Endodermal cell (in vitro differentiated cells): ENCODE measurements around the gene EPHA2. TPM values are rescaled to one million over a fixed set of nuclear protein-coding genes. Genes with fewer than 3 reads are reported as not detected.

Experiments
- DNase-seq: peaks from one replicate; pipeline ENCODE4 v3.0.0-alpha.2; 2017
- H3K27ac ChIP-seq: 2 replicates; pipeline ENCODE4 v1.5.1; 2013; ENCODE audit warnings: mild to moderate bottlenecking, low read depth, low read length, moderate library complexity
- H3K27me3 ChIP-seq: 2 replicates; pipeline ENCODE4 v1.6.1; 2013; ENCODE audit warnings: mild to moderate bottlenecking, low read length, moderate library complexity; ENCODE audit not compliant: insufficient read depth, control insufficient read depth, poor library complexity, severe bottlenecking
- H3K36me3 ChIP-seq: 2 replicates; pipeline ENCODE4 v1.7.0; 2013; ENCODE audit warnings: mild to moderate bottlenecking, low read length, moderate library complexity; ENCODE audit not compliant: control insufficient read depth, insufficient read depth
- H3K4me1 ChIP-seq: one replicate; pipeline ENCODE4 v1.7.0; 2013; ENCODE audit warnings: low read length; ENCODE audit not compliant: control insufficient read depth, insufficient read depth
- H3K4me3 ChIP-seq: 2 replicates; pipeline ENCODE4 v1.5.1; 2013; ENCODE audit warnings: mild to moderate bottlenecking, low read length, moderate library complexity
- H3K9ac ChIP-seq: 2 replicates; pipeline ENCODE4 v1.6.1; 2013; ENCODE audit warnings: mild to moderate bottlenecking, low read length, moderate library complexity; ENCODE audit not compliant: poor library complexity, severe bottlenecking; ENCODE audit errors: extremely low read depth
- H3K9me3 ChIP-seq: 2 replicates; pipeline ENCODE4 v1.6.1; 2013; ENCODE audit warnings: mild to moderate bottlenecking, low read length, moderate library complexity; ENCODE audit not compliant: control insufficient read depth
- H3K27ac Mint-ChIP-seq: 2 replicates; pipeline ENCODE4 v1.8.0; 2020; ENCODE audit warnings: mixed read lengths
- H3K27me3 Mint-ChIP-seq: 2 replicates; pipeline ENCODE4 v1.8.0; 2021; ENCODE audit warnings: mild to moderate bottlenecking, mixed read lengths; ENCODE audit not compliant: insufficient read depth
- H3K36me3 Mint-ChIP-seq: 2 replicates; pipeline ENCODE4 v1.8.0; 2020; ENCODE audit warnings: low read depth, mixed read lengths
- H3K4me1 Mint-ChIP-seq: 2 replicates; pipeline ENCODE4 v1.8.0; 2020; ENCODE audit warnings: mixed read lengths
- H3K4me3 Mint-ChIP-seq: 2 replicates; pipeline ENCODE4 v1.8.0; 2020; ENCODE audit warnings: mild to moderate bottlenecking, moderate library complexity, mixed read lengths
- H3K9me3 Mint-ChIP-seq: 2 replicates; pipeline ENCODE4 v1.8.0; 2020; ENCODE audit warnings: mild to moderate bottlenecking, mixed read lengths
- WGBS, 2 experiments: methylation state at CpG; one replicate each; pipeline versions ENCODE4 v1.1.5 to v1.1.7; 2013; ENCODE audit warnings: missing lambda C conversion rate in 2 of 2, mixed read lengths in 1 of 2; ENCODE audit not compliant: insufficient coverage in 1 of 2, insufficient read length in 1 of 2; 5-methylcytosine and 5-hydroxymethylcytosine counted together
- total RNA-seq, 2 donors: library from RNA; stranded (reverse); fragmentation: NEBNext Ultra II Directional in 1 of 2; extraction: Animal tissue kit (Norgen Biotek cat#: 25700) in 1 of 2; gene quantifications; 2 replicates in 1 of 2; 3 replicates in 1 of 2; pipeline ENCODE4 v1.2.1, GENCODE V29; 2021
- TF ChIP-seq, protein P1 (sequence below): fragments of 200-600 bp; sonication (generic); conservative IDR thresholded peaks from 2 replicates; pipeline ENCODE4 v1.5.0; 2021; ENCODE audit warnings: antibody characterized with exemption, mild to moderate bottlenecking

EPHA2 gene
- total RNA-seq, 2 donors from 2014 or later = 56.5 to 64.3 TPM

DNA sequence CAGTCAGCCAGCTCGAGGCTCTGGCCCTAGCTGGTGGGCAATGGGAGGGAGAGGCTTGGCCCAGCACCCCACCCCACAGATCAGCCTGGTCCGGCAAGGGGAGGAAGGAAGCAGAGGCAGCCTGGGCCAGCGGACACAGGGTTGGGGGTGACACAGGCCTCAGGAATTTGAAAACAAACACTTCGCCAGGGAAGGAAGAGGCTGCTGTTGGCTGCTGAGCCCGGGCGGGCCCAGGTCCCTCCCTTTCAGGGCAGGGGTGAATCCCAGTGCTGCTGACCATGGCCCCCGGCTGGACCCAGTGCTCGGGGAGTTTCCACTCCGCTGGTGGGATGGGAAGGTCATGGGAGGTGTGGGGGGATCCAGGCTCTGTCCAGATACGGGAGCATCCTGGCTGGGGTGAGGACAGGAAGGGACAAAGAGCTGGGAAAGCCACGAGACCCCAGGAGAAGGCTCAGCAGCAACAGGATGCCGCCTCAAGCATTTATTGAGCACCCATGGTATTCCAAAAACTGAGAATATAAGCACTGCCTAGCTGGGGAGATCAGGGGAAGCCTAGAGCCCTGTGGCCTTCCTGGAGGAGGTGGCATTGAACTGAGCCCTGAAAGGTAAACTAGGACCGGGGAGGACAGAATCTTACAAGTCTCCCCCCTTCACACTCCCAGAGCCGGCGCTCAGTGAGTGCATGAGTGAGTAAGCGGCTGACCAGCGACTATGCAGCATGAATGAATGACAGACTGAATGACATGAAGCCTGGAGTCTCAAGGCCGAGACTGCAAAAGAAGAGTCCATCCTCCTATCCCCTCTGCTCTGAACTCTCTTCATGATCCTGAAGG lies 26.2 kb upstream of the EPHA2 start:
- Mint-ChIP-seq H3K27me3 (no peaks in the 10 kb centered on the region), H3K36me3 (no peaks in the 10 kb centered on the region), H3K4me1 (peaks cover 16% of the 10 kb centered on the region), H3K9me3 (no peaks in the 10 kb centered on the region), H3K4me3 (no peak overlapping the region), H3K27ac (peak overlapping the region; percentile 96)
- peak overlapping the region; percentile 30 for H3K9ac ChIP-seq
- H3K27me3 ChIP-seq = no peaks in the 10 kb centered on the region
- TF ChIP-seq, protein P1, sequence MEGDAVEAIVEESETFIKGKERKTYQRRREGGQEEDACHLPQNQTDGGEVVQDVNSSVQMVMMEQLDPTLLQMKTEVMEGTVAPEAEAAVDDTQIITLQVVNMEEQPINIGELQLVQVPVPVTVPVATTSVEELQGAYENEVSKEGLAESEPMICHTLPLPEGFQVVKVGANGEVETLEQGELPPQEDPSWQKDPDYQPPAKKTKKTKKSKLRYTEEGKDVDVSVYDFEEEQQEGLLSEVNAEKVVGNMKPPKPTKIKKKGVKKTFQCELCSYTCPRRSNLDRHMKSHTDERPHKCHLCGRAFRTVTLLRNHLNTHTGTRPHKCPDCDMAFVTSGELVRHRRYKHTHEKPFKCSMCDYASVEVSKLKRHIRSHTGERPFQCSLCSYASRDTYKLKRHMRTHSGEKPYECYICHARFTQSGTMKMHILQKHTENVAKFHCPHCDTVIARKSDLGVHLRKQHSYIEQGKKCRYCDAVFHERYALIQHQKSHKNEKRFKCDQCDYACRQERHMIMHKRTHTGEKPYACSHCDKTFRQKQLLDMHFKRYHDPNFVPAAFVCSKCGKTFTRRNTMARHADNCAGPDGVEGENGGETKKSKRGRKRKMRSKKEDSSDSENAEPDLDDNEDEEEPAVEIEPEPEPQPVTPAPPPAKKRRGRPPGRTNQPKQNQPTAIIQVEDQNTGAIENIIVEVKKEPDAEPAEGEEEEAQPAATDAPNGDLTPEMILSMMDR = no peak
- no peaks in the 10 kb centered on the region for H3K9me3 ChIP-seq
- no peaks in the 10 kb centered on the region for H3K36me3 ChIP-seq
- peak overlapping the region; percentile 68 for H3K27ac ChIP-seq
- H3K4me1 ChIP-seq = peaks cover 9% of the 10 kb centered on the region
- DNase-seq = peak; percentile 96
- no peak overlapping the region for H3K4me3 ChIP-seq
- 61 to 76% methylated on average over 11 to 18 of the region's 18 CpGs for WGBS, 2 experiments

DNA sequence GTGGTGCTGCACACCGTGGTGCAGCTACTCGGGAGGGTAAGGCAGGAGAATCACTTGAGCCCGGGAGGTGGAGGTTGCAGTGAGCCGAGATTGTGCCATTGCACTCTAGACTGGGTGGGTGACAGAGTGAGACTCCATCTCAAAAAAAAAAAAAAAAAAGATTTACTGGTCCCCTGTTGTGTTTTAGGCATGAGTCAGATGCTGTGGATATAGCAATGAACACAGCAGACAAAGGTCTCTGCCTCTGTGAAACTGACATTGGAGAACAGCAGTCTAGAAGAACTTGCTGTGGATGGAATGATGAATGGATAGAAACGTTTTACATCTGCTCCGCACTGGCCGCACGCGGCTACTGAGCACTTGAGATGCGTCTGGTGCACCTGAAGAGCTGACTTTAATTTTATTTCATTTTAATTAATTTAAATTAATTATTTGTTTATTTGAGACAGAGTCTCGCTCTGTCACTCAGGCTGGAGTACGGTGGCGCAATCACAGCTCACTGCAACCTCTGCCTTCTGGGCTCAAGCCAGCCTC lies 24.5 kb upstream of the EPHA2 start:
- no peaks in the 10 kb centered on the region for H3K9me3 ChIP-seq
- Mint-ChIP-seq H3K4me3 (no peak overlapping the region), H3K27ac (no peak overlapping the region), H3K36me3 (no peaks in the 10 kb centered on the region), H3K27me3 (no peaks in the 10 kb centered on the region), H3K9me3 (no peaks in the 10 kb centered on the region), H3K4me1 (peaks cover 16% of the 10 kb centered on the region)
- DNase-seq = no peak
- no peak overlapping the region for H3K9ac ChIP-seq
- no peak overlapping the region for H3K4me3 ChIP-seq
- H3K27me3 ChIP-seq = no peaks in the 10 kb centered on the region
- H3K4me1 ChIP-seq = peaks cover 9% of the 10 kb centered on the region
- WGBS, 2 experiments = 89 to 97% methylated on average over 4 to 13 of the region's 13 CpGs
- no peaks in the 10 kb centered on the region for H3K36me3 ChIP-seq
- H3K27ac ChIP-seq = no peak overlapping the region
- TF ChIP-seq, protein P1 = no peak

DNA sequence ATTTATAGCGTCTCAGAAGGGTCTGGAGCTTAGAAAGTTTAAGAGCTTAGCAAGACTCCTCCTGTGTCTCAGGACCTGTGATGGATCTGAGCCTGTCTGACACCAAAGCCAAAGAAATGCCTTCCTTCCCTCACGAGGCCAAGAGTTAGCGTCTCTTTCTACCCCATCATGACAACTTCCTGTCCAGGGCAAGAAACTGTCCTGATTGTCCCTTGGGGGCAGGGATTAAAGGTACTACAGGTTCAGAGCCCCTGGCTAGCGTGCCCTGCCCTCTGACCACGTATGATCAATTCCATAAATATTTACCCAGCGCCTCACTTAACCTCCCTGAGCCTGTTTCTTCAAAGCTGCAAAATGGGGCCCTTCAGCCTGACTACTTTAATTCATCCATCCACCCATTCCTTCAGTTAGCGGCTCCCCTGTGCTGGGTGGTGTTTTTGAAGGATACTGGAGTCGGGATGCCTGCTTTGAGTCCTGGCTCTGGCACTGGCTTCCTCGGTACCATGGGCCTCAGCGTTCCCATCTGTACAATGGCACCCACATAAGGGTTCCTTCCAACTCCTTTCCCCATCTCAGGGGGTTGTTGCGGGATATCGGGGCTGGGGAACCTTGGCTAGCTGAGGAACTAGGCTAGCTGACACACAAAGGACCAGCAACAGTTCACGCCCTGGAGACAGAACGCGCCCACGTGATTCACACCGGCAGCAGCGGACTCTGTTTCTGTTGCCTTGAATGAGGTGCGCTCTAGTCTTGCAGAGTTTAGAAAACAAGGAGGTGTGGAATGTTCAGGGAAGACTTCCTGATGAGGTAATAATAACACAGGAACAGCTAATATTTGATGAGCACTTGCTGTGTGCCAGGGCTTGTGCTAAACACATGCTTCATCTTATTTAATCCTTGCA lies 23.0 kb upstream of the EPHA2 start:
- Histone ChIP-seq H3K9me3 (no peaks in the 10 kb centered on the region), H3K27ac (no peak overlapping the region), H3K9ac (no peak overlapping the region), H3K4me1 (peaks cover 9% of the 10 kb centered on the region), H3K27me3 (no peaks in the 10 kb centered on the region), H3K4me3 (no peak overlapping the region), H3K36me3 (no peaks in the 10 kb centered on the region)
- TF ChIP-seq, protein P1 = no peak
- WGBS, 2 experiments = 91 to 95% methylated on average over 15 to 19 of the region's 19 CpGs
- Mint-ChIP-seq H3K9me3 (no peaks in the 10 kb centered on the region), H3K27ac (peak overlapping the region; percentile 87), H3K36me3 (no peaks in the 10 kb centered on the region), H3K27me3 (no peaks in the 10 kb centered on the region), H3K4me1 (peaks cover 16% of the 10 kb centered on the region), H3K4me3 (no peak overlapping the region)
- no peak for DNase-seq
